Erythroblast (primary cell): ENCODE data around the gene EPN1.

Source experiments
- DNase-seq, 2 experiments: peaks; one replicate each; lab custom pipeline; 2025; lab: John Stamatoyannopoulos, UW
- GATA1 ChIP-seq: IDR thresholded peaks from 2 replicates; pipeline ENCODE4 v1.6.1; 2011; ENCODE audit warnings: low read depth, mild to moderate bottlenecking, control low read depth, low read length, moderate library complexity
- POLR2A ChIP-seq: IDR thresholded peaks from 2 replicates; pipeline ENCODE4 v1.6.1; 2011; ENCODE audit warnings: mild to moderate bottlenecking, low read length

EPN1 gene

DNA sequence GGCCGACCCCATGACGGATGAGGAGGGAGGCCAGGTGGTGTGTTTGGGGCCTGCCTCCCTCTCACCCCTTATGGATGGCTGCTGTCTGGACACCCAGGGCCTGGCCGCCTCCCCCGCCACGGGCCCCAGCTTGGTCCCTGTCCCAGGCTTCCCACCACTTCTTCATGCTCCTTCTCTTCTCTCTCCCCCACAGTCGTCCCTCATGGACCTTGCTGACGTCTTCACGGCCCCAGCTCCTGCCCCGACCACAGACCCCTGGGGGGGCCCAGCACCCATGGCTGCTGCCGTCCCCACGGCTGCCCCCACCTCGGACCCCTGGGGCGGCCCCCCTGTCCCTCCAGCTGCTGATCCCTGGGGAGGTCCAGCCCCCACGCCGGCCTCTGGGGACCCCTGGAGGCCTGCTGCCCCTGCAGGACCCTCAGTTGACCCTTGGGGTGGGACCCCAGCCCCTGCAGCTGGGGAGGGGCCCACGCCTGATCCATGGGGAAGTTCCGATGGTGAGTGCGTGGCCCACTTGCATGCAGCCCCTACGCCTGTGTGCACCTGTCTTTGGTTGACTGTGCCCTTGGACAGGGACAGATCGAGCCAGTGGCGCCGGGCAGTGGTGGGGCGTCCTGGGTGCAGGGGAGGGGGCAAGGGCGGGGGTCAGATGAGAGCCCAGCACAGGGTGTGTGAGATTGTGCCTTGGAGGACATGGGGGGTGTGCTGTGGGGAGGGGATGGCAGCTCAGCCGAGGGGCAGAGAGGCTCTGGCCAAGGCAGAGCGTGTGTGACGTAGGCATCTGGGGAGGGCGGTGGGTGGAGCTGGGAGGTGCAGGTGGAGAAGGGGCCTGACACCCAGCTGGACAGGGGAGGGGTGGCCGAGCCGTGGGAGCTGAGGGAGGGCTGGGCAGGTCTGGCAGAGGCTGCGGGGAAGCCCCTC, 16.8 kb downstream of the EPN1 start:
- no peak for TF ChIP-seq POLR2A
- TF ChIP-seq GATA1 = no peak
- no peak for DNase-seq

DNA sequence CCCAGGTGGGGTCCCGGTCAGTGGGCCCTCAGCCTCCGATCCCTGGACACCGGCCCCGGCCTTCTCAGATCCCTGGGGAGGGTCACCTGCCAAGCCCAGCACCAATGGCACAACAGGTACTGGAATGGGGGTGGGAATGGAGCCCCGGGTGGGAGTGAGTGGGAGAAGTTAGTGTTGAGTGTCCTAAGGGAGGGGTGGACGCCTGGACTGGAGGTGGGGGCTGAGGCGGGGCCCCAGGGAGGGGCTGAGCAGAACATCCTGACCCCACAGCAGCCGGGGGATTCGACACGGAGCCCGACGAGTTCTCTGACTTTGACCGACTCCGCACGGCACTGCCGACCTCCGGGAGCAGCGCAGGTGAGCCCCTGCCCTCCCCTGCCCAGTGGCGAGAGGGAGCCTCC, 17.7 kb downstream of the EPN1 start:
- TF ChIP-seq GATA1 (no peak), POLR2A (no peak)
- DNase-seq = no peak

DNA sequence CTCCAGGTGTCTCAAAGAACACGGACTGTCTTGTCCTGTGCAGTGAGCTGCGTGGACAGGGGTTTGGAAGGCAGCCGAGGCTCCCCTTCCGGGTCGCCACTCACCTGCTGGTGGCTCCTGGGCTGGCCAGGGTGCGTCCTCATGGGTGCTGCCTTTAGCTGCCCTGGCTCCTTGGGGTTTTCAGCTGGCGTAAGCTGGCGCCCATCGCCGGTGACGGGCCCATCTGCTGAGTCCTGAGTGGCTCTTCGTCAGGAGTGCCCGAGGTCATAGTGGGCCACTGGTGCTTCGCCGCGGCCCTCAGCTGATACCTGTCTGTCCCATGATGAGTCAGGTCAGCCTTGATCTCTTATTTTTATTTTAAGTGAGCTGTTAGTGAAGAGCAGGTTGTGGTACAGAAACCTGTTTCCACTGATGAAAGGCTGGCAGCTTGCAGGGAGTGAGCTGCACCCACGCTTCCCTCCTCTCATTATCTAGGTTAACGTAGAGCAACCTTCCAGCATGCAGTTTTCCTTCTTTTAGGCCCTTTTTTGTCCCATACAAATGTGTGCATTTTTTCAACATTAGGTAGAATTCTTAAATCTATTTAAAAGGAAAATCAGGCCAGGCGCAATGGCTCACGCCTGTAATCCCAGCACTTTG, 18.4 kb downstream of the EPN1 start:
- DNase-seq = no peak
- no peak for TF ChIP-seq GATA1
- no peak for TF ChIP-seq POLR2A

DNA sequence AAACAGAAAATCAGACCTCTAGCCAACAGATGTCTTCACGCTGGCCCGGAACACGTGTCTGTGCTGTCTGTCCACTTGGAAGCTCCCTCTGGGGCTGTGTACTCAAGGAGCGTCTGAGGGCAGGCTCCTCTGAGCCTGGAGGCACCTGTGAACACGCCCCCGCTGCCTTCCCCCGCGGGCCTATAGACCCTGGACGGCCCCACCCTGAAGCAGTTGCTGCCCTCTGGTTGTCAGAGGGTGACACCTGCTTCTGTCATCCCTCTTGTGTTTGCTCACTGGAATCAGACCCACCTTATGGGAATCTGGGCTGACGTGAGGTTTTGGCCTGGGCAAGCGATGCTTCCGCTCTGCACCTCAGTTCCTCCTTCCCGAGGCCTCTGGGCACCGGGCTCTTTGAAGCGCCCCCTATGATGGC, 19.2 kb downstream of the EPN1 start:
- DNase-seq = no peak
- no peak for TF ChIP-seq GATA1
- TF ChIP-seq POLR2A = no peak

DNA sequence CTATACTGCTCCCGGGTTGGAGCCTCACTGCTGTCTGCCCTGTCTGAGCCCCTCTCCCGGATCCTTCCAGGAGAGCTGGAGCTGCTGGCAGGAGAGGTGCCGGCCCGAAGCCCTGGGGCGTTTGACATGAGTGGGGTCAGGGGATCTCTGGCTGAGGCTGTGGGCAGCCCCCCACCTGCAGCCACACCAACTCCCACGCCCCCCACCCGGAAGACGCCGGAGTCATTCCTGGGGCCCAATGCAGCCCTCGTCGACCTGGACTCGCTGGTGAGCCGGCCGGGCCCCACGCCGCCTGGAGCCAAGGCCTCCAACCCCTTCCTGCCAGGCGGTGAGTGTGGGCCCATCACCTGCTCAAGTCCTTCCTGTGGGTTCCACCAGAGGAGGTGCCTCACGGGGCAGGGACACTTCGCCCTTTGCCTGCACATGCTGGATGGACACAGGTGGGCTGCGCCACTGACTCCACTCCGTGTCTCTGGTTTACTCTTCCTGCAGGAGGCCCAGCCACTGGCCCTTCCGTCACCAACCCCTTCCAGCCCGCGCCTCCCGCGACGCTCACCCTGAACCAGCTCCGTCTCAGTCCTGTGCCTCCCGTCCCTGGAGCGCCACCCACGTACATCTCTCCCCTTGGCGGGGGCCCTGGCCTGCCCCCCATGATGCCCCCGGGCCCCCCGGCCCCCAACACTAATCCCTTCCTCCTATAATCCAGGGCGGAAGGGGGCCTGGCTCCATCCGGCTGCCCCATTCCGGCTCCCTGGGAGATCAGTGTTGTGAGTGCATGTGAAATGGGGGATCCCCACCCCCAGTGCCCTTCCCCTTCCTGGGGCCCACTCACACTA, 19.8 kb downstream of the EPN1 start:
- no peak for DNase-seq
- no peak for TF ChIP-seq GATA1
- no peak for TF ChIP-seq POLR2A

DNA sequence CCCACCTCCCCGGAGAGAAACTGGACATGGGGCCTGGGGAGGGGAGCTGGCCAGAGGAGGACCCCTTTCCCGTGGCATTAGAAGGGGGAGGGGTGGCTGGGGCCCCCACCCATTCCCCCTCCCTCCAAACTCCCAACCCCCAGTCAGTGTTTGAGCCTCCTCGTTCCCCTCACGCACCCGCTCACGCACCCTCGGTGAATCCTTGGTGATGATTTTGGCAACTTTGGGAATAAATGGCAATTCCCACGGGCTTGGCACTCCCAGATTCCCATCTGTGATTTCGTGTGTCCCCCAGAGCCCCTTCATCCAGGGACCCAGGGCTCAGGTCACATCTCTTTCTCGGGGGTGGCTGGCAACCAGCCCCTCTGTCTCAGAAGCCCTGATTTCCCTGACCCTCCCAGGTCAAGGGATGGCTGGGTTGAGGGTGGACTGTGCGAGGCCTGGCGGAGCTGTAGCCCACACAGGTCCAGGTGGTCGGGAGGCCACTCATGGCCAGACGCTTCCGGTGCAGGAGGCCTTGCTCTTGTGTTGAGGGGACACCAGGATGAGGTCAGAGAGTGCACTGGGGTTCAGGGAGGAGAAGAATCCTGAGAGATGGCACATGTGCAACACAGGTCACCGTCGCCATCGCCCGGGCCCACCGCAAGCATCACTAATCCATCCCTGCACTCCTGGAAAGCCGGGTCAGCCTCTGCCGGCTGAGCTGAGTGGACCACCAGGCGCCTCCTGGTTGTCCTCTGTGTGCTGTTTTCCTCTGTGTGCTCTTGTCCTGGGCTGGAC, 20.7 kb downstream of the EPN1 start:
- DNase-seq = no peak
- no peak for TF ChIP-seq GATA1
- TF ChIP-seq POLR2A = no peak

DNA sequence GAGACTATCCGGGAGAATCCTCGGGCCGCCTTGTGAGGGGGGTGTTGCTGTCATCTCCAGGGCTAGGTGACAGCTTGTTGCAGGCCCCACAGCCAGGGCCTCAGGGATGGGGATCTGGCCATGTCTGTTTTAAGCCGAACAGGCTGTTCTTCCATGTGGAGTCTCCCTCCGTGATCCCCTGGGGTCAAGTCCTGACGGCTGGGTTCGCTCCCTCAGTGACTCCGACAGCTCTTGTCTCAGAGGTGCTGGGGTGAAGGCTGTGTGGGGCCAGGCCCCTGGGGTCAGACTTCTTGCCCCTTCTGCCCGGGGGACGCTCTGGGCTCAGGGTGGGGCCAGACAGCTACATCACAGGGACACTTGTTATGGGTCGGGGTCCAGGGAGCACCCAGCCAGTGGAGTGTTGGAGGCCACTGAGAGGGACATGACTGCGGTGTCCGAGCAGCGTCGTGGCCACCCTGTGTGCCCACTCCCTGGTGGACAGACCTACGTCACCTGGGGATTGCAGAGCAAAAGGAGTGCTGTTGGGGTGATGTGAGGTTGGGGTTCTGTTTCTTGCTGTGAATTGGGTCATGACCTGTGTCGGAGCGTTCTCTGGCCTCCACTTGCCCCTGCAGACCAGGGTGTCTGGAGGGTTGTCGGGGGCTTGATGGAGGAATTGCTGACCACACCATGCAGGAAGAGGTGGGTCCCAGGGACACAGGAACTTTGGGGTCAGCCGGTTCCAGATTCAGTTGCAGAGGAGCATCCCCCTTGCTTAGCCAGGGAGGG, 21.5 kb downstream of the EPN1 start:
- TF ChIP-seq GATA1 = no peak
- TF ChIP-seq POLR2A = no peak
- no peak for DNase-seq

DNA sequence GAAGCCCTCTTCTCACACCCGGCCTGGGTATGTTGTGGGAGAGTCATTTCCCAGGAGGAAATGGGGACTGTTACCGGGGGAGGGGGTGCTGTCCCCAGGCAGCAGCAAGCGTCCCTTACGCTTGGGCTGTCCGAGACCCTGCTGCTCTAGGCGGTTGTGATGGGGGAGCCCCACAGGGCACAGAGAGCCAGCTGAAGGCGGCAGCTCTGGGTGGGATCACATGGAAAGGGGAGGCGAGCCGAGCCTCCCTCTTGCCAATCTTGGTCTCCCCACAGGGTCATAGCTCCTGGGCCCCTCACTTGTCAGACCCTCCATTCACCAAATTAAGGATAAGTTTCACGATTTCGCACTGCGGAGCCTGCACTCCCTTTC, 22.0 kb downstream of the EPN1 start:
- TF ChIP-seq GATA1 (no peak), POLR2A (no peak)
- no peak for DNase-seq

DNA sequence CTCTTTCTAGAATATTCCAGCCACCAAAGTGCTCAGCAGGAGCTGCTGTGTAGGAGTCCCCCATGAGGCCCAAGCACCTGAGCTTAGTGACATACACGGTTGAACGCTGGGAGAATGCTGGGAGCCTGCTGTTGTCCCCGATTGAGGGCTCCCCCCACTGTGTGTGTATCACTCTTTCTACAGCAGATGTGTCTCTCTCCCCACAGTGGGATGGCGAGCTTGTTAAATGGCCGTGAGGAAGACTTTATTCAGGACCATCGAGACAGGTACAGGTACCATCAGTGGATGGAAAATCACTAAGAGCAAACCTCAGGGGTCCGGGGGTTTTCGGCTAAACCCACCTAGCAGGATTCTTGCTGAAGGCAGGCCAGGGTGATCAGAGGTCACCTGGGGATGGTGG, 22.7 kb downstream of the EPN1 start:
- DNase-seq = no peak
- TF ChIP-seq GATA1 (no peak), POLR2A (no peak)

DNA sequence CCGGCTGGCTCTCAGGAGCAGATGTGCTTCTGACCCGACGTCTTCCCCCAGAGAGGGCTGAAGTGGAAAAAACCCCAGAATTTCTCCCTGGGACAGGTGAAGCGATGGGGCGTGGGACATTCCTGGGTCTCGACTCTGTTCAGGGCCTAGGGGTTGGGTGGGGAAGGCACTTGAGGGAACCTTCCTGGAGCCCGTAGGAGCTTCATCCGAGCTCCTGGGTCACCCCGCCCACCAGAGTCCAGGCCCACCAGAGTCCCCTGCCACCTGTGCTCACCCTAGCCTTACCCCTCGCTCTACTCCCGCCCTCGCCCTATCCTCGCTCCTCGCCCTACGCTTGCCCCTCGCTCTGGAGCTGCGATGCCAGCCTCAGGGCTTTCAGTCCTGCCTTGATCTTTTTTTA, 23.2 kb downstream of the EPN1 start:
- no peak for TF ChIP-seq GATA1
- no peak for DNase-seq

DNA sequence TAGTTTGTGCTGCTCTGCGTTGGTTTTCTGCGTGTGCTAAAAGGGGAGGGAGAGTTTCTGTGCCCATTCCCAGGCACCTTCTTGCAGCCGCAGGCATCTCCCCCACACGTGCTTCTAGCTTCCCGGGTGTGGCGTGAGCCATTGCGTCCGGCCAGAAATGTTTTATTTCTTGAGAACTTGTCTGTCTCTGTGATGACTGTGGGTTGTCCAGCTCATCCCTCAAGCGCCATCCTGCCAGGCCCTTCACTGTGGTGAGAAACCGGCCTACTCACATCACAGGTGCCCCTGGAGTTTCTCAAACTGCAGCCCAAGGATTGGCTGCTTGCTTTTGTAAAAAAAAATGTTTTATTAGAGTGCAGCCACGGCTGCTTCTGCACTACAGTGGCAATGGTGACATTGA, 24.2 kb downstream of the EPN1 start:
- no peak for DNase-seq
- TF ChIP-seq POLR2A (no peak), GATA1 (no peak)

DNA sequence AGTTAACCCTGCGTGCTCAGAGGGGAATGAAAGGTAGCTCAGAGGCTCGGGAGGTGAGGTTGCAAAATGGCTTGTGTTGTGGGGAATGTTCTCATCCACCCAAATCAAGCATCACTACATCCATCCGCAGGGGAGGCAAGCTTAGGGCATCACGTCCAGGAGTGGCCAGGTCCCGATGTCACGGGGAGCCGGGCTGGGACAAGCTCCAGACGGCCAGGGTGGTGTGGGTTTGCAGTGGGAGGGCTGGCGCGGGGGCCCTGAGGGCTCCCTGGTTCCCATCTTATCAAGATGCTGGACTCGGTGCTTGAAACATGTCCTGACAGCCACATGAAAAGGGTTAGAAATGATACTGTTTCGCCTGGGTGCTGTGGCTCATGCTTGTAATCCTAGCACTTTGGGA, 25.8 kb downstream of the EPN1 start:
- TF ChIP-seq POLR2A = no peak
- no peak for TF ChIP-seq GATA1

More for the DNA sequence above, 25.8 kb downstream of the EPN1 start:
- no peak for DNase-seq
